Loucy (cell line): ENCODE measurements around the gene TNFRSF14.
A peak's percentile ranks its signal among the peaks of the same experiment; 100 is the strongest.

Experiments used
- H2AFZ ChIP-seq: fragments of 200-600 bp; sonication (generic); 2 replicates; pipeline ENCODE4 v1.6.0; 2016; ENCODE audit warnings: antibody characterized with exemption, mild to moderate bottlenecking, low read length, moderate library complexity
- H3F3A ChIP-seq: fragments of 200-600 bp; 2 replicates; pipeline ENCODE4 v1.6.0; 2016; ENCODE audit warnings: antibody characterized with exemption, low read depth, mild to moderate bottlenecking
- H3K27me3 ChIP-seq: fragments of 200-600 bp; sonication (generic); 2 replicates; pipeline ENCODE4 v1.6.1; 2014; ENCODE audit warnings: low read length, mild to moderate bottlenecking; ENCODE audit not compliant: insufficient read depth, poor library complexity, severe bottlenecking
- H3K36me3 ChIP-seq: fragments of 200-600 bp; sonication (generic); 2 replicates; pipeline ENCODE4 v1.6.1; 2016; ENCODE audit warnings: low read length; ENCODE audit not compliant: insufficient read depth
- H3K4me1 ChIP-seq: fragments of 200-600 bp; sonication (generic); 2 replicates; pipeline ENCODE4 v1.5.1; 2014; ENCODE audit warnings: low read length, mild to moderate bottlenecking; ENCODE audit not compliant: insufficient read depth, poor library complexity, severe bottlenecking
- H3K4me2 ChIP-seq: fragments of 200-600 bp; sonication (generic); 2 replicates; pipeline ENCODE4 v1.6.0; 2014; ENCODE audit warnings: antibody characterized with exemption, low read length, low read depth, mild to moderate bottlenecking; ENCODE audit not compliant: poor library complexity, severe bottlenecking
- H3K4me3 ChIP-seq: fragments of 200-600 bp; sonication (generic); 2 replicates; pipeline ENCODE4 v1.5.1; 2014; ENCODE audit warnings: low read length, mild to moderate bottlenecking, mixed read lengths; ENCODE audit not compliant: poor library complexity, severe bottlenecking
- H3K79me2 ChIP-seq: fragments of 200-600 bp; sonication (generic); 2 replicates; pipeline ENCODE4 v1.6.1; 2014; ENCODE audit warnings: low read length; ENCODE audit not compliant: insufficient read depth
- H3K9ac ChIP-seq: fragments of 200-600 bp; sonication (generic); 2 replicates; pipeline ENCODE4 v1.6.0; 2014; ENCODE audit warnings: mild to moderate bottlenecking, low read depth, low read length, moderate library complexity; ENCODE audit not compliant: poor library complexity, severe bottlenecking
- H3K9me2 ChIP-seq: fragments of 200-600 bp; sonication (generic); replicated peaks from 2 replicates; pipeline ENCODE4 v1.6.1; 2016; ENCODE audit warnings: low read depth, low read length, mixed read lengths
- H3K9me3 ChIP-seq: fragments of 200-600 bp; sonication (generic); 2 replicates; pipeline ENCODE4 v1.6.1; 2014; ENCODE audit warnings: mild to moderate bottlenecking, antibody characterized with exemption, low read length, low read depth; ENCODE audit not compliant: insufficient read depth
- H4K20me1 ChIP-seq: fragments of 200-600 bp; sonication (generic); 2 replicates; pipeline ENCODE4 v1.6.0; 2014; ENCODE audit warnings: antibody characterized with exemption, low read length, mild to moderate bottlenecking; ENCODE audit not compliant: insufficient read depth, poor library complexity, severe bottlenecking
- EZH2phosphoT487 ChIP-seq: fragments of 200-600 bp; IDR thresholded peaks from 2 replicates; pipeline ENCODE4 v1.6.1; 2018; ENCODE audit warnings: antibody characterized with exemption, mild to moderate bottlenecking, moderate library complexity, borderline replicate concordance
- TF ChIP-seq, protein P1 (sequence below): fragments of 200-600 bp; sonication (generic); conservative IDR thresholded peaks from 2 replicates; pipeline ENCODE4 v1.5.1; 2014; ENCODE audit warnings: mild to moderate bottlenecking, antibody characterized with exemption, low read length

Gene TNFRSF14

DNA sequence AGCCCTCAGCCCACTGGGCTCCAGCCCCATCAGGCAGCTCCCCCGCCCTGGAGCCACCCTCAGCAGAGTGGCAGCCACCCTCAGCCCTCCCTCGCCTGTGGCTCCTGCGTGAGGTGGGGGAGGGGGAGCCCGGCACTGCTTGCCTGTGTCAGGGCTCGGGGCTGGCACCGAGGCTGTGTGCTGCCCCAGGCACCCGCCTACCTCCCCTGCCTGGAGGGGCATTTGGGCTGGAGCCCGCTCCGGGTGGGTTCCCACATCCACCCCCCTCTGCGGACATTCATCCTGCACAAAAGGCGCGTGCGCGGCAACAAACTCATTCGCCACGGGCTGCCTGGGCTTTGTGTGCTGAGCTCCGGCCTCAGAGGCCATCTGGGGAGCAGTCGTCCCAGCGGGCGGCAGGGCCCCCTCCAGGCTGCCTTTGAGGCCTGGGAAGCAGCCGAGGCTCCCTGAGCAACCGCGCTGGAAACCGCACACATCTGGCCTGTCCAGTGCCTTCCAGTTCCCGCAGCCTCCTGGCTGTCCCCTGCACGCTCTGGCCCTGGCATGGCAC lies 12.6 kb upstream of the TNFRSF14 start:
- no peak overlapping the region for H2AFZ ChIP-seq
- no peaks in the 10 kb centered on the region for H3F3A ChIP-seq
- no peak overlapping the region for H3K9ac ChIP-seq
- H3K4me1 ChIP-seq, result peaks cover 22% of the 10 kb centered on the region
- TF ChIP-seq, protein P1, sequence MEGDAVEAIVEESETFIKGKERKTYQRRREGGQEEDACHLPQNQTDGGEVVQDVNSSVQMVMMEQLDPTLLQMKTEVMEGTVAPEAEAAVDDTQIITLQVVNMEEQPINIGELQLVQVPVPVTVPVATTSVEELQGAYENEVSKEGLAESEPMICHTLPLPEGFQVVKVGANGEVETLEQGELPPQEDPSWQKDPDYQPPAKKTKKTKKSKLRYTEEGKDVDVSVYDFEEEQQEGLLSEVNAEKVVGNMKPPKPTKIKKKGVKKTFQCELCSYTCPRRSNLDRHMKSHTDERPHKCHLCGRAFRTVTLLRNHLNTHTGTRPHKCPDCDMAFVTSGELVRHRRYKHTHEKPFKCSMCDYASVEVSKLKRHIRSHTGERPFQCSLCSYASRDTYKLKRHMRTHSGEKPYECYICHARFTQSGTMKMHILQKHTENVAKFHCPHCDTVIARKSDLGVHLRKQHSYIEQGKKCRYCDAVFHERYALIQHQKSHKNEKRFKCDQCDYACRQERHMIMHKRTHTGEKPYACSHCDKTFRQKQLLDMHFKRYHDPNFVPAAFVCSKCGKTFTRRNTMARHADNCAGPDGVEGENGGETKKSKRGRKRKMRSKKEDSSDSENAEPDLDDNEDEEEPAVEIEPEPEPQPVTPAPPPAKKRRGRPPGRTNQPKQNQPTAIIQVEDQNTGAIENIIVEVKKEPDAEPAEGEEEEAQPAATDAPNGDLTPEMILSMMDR, result no peak
- no peak for TF ChIP-seq EZH2phosphoT487
- H3K27me3 ChIP-seq, result no peaks in the 10 kb centered on the region
- no peaks in the 10 kb centered on the region for H3K36me3 ChIP-seq
- peaks cover 8% of the 10 kb centered on the region; the same call in 1 of the 2 replicates for H3K79me2 ChIP-seq
- H4K20me1 ChIP-seq, result no peaks in the 10 kb centered on the region
- H3K4me2 ChIP-seq, result no peak overlapping the region
- H3K9me3 ChIP-seq, result no peaks in the 10 kb centered on the region
- H3K9me2 ChIP-seq, result no peaks in the 10 kb centered on the region
- no peak overlapping the region for H3K4me3 ChIP-seq

DNA sequence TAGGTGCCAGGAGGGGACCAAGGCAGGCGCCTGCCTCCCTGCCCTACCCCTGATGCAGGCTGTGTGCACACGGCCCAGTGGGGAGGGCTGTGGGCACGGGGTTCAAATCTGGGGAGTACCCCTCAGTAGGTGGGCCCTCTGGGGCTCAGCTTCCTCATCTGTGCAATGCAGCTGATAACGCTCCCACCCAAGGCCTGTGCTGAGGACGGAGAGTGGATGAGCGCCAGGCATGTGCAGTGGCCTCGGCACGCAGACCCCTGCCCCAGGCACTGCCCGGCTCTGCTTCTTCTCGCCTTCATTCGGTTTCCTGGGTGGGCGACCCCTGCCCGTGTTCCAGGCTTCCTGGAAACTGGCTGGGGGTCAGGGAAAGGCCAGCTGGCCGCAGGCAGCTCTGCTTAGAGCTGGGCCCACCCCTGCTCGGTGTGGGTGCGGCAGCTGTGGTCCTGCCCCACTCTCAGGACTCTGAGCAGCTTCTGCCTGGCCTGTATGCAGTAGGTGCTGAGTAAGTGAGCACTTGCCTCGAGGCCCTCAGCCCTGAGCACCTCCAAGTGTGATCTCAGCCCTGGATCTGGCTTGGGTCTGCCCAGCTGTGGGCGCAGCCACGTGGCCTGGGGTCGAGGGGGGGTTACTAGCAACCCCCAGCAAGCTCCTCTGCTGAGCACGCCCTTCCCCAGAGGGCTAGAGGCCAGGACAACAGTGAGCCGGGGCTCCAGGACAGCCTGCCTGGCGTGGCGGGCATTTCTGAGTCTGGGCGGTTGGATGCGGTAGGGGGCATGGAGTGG lies 11.9 kb upstream of the TNFRSF14 start:
- H3K9me3 ChIP-seq, result no peaks in the 10 kb centered on the region

DNA sequence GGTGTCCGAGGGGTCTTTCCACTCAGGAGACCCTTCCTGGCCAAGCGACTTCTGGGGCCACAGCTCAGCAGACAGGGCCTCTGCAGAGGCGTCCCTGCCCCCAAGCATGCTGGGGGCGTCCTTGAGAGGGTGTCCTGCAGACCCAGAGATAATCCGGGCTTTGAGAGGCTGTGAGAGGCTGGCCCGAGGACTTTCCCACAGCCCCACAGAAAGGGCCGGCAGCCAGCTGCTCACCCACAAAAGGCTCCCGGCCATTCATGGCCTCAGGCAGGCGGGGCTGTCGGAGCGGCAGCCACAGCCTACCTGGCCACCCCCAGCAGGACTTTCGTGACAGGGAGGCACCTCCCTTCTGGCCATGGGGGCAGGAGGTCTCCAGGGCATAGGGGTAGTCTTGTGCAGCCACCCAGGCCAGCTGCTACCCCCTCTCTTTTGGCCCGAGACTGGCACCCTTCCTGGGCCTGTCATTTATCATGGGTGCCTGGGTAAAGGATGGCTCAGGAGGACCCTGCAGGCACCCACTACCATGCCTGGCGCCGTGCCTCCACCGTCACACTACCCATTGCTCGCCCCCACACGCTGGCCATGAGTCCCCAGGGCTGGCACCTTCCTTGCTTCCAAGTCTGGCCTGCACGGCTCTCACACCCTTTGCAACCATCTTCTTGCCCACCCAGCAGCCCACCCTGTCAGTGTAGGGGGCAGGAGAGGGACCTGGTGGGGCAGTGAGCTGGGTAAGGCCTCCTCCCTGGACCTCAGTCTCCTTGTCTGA lies 11.1 kb upstream of the TNFRSF14 start:
- peaks cover 28% of the 10 kb centered on the region for H3K4me1 ChIP-seq
- no peaks in the 10 kb centered on the region for H3K36me3 ChIP-seq
- H3K79me2 ChIP-seq, result peaks cover 8% of the 10 kb centered on the region; the same call in 1 of the 2 replicates
- no peaks in the 10 kb centered on the region for H3K27me3 ChIP-seq
- peak overlapping the region; percentile 70 for H3K4me2 ChIP-seq
- no peak overlapping the region for H2AFZ ChIP-seq
- peak overlapping the region; percentile 68 for H3K4me3 ChIP-seq
- H3K9me2 ChIP-seq, result no peaks in the 10 kb centered on the region
- no peak for TF ChIP-seq EZH2phosphoT487
- TF ChIP-seq, protein P1, result no peak
- no peaks in the 10 kb centered on the region for H3F3A ChIP-seq
- H4K20me1 ChIP-seq, result no peaks in the 10 kb centered on the region
- H3K9ac ChIP-seq, result peak overlapping the region; percentile 70
- no peaks in the 10 kb centered on the region for H3K9me3 ChIP-seq

More for the DNA sequence above, 11.9 kb upstream of the TNFRSF14 start:
- H3K27me3 ChIP-seq, result no peaks in the 10 kb centered on the region
- no peak overlapping the region for H2AFZ ChIP-seq
- H3K36me3 ChIP-seq, result no peaks in the 10 kb centered on the region
- H3K9me2 ChIP-seq, result no peaks in the 10 kb centered on the region
- peaks cover 27% of the 10 kb centered on the region for H3K4me1 ChIP-seq
- no peaks in the 10 kb centered on the region for H4K20me1 ChIP-seq
- H3K4me3 ChIP-seq, result no peak overlapping the region
- H3K4me2 ChIP-seq, result no peak overlapping the region
- H3K79me2 ChIP-seq, result peaks cover 8% of the 10 kb centered on the region; the same call in 1 of the 2 replicates
- no peaks in the 10 kb centered on the region for H3F3A ChIP-seq
- no peak for TF ChIP-seq EZH2phosphoT487
- TF ChIP-seq, protein P1, result no peak
- no peak overlapping the region for H3K9ac ChIP-seq
